ENCODE measurements around the gene WDFY4.

WDFY4 gene

DNA sequence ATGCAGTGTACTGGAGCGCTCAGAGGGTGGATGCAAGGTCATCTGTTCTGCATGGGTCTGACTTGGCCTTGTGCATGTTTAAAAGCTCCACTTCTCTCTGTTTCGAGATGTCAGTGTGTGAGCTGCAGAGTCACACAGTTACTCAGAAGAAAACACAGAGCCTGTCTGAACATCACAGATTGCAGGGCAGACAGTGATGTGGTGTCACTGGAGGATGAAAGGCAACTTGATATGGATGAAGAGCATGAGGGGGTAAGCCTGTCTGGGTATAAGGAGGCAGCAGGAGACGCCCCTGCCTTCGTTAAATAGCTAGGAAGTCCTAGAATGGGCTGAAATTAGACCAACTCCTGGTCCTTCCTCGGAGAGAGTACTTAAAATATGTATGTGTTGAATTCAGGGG lies 322.5 kb downstream of the WDFY4 start:
- no peak for DNase-seq

DNA sequence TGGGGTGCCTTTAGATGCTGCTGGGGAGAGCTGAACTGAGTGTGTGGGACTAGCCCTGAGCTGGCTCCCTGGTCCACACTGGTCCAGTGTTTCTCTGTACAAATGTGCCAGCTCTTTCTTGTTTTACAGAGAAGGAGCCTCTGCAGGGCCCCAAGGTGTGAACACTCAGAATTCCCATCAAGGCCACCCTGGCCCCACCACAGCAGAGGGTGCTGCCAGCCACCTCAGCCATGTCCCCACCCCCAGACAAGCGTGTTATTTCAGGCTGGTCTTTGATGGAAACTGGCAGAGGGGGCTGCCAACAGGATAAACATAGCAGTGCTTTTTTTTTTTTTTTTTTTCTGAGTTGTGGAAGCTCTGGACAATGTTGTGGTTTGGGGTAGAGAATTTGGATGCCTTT lies 323.4 kb downstream of the WDFY4 start:
- no peak for DNase-seq

DNA sequence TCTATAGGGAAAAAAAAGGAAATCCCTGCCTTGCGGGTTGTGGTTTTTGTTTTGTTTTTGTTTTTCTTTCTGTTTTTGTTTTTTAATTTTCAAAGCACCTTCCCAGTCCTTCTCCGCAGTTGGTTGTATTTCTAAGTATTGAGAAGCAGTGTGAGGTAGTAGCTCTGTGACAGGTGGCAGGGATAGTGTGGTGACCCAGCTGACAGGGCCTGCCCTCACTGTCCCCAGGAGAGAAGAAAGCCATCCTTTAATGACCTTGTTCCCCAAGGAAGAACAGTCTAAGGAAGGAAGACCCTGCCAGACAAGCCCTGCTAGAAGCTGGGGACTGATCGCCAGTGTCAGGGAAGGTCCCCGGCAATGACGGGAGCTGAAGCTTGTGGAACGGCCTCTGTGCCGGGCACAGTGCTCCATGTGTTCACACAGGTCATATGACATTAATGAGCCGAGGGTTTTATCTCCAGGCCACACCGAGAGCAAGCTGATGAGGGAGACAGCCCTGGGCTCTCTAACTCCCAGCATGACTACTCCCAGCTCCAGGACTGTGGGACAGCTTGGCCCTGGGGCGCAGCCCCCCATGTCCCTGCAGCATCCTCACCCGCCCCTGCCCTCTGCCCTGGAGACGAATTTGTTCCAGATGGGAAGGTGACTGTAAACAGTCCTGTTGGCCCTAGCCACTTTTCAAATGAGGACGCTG lies 324.0 kb downstream of the WDFY4 start:
- DNase-seq, result no peak

DNA sequence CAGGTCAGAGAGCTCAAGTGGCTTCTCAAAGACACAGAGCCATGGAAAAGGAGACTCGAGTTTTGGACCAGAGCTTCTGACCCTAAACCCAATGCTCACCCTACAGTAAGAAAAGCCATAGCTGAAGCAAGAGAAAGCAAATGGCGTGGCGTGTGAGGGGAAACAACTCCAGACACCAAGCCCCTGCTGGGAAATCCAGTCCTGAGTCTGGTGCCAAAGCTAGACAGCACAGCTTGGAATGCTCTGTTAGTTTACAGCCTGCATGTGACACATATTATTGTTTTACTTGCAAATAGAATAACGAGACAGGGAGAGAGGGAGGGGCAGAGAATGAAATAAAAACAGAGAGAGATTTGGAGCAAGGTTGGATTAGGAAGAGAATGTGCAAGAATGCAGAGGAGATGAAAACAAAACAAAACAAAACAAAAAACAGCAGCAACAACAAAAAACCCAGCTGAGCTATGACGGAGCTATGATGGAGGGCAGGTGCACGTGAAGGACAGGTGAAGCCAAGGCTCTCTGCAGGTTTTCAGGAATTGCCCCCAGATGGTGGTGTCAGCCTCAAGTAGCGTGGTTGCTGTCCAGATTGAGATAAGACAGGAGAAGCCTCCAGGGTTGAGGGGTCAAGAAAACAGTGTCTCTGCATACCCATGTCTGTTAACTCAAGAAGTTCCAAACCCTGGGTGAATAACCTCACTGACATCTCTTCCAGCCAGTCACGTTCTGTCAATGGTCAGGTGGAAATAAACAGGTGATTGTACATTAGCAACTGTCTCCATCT lies 324.7 kb downstream of the WDFY4 start:
- DNase-seq, result no peak

DNA sequence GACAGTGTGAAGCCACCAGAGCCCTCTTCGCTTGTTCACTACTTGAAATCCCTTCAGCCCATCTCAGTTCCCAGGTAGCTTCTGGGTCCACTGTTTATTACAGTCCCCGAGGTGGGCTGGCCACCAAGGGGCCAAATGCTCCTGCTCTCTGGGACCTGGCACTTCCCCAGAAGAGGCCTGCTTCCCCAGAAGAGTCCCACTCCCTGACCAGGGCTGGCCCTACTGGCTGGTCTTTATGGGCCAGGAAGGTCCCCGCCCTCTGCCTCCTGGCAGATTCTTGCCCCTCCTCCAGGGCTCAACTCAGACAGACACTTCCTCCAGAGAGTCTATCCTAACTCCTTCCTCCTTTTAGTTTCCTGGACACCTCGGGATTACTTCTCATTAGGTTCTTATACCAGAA lies 325.6 kb downstream of the WDFY4 start:
- no peak for DNase-seq

DNA sequence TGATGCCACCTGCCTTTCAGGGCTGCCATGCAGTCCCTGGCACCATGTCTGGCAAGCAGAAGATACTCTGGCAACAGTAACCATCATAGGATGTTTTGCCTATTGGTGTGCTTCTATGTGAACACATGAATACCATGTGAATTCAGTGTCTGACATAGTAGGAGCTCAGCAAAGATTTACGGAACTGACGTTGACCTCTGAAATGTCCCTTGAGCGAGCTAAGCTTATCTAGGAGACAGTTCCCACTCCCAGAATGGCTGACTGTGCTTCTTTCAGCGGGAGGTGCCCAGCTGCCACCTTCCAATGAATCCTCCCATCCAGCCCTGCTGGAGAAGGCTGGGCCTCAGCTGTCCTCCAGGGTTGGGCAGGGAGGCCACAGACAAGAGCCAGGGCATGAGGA lies 326.2 kb downstream of the WDFY4 start:
- no peak for DNase-seq

DNA sequence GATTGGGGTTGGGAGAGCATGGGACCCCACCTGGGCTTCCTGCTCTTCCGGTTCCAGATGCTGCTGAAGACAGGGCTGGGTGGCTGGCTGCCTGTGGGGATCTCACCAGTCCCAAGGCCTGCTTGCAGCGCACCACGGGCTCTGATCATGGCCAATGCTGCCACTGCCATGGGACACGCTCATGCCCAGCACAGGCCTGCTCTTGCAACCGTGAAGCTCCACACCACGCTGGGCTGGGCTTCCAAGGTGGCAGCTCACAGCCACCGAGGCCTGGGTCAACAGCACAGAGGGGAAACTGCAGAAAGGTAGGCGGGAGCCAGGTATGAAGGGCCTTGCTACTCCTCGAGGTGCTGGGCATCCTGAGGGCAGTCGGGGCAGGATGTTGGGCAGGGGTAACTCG lies 327.1 kb downstream of the WDFY4 start:
- no peak for DNase-seq

DNA sequence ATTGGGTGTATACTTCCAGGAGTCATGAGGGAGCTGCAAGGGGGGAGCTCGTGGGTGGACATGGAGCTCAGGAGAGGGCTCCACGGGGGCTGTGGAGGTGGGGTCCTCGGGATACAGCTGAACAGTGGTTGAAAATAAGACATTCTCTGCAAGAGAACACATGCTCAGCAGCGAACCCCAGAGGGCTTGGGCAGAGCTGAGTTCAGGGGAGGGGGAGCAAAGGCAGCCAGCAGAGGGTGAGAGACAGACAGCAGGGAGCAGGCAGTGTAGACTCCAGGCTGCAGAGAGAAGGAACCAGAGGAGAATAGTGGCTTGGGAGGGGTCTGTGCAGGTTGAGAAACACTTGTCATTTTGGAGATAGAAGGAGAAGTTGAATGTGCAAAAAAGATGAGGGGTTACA lies 327.9 kb downstream of the WDFY4 start:
- no peak for DNase-seq

DNA sequence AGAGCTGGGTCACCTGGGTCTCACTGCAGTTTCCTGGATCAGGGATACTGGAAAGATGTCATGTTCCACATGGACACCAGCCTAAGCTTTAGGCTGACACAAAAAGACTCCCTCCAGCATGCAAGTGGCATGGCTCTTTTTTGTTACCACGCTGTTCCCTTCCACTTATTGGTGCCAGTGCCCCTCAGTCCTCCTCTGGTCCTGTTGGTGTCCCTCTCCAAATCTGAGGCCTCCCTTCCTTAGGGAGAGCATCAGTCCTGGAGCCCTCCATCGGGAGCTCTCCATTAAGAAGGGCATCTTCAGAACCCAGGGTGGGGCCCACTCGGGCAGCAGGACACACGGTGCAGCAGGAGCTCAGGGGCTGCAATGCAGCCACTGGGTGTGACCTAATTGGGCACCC lies 331.0 kb downstream of the WDFY4 start:
- no peak for DNase-seq

DNA sequence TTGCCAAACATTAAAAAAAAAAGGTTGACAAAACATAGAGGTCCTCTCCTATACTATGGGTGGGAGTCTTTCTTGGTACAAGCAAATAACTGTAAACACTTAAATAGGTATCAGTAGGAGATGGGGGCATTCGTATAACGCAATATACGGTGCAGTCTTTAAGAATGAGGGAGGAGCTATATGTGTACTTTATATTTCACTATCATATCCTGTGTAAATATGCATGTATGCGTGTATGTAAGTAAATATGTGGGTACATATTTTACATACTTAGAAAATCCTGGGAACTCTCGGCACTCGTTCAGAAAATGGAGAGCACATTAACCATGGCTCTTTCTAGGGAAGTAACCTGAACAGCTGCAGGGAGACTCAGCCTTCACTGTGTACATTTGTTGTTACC lies 337.0 kb downstream of the WDFY4 start:
- no peak for DNase-seq

DNA sequence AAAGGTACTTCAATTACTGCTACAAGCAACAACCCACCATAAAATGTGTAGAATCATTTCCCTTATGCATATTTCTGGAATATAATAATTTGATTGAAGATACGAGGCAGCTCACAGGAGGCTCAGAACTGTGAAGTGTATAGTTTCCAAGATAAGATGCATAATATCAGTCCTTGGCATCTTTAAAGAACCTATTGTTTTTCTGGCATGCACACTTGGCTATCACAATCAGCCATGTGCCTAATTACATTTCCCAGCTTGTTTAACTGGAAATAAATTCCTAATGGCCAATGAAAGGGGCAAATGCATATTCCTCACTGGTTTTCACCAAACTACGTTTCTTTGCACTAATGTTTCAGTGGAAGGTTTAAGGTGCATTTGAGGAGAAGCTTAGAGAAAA lies 338.4 kb downstream of the WDFY4 start:
- DNase-seq, result no peak

DNA sequence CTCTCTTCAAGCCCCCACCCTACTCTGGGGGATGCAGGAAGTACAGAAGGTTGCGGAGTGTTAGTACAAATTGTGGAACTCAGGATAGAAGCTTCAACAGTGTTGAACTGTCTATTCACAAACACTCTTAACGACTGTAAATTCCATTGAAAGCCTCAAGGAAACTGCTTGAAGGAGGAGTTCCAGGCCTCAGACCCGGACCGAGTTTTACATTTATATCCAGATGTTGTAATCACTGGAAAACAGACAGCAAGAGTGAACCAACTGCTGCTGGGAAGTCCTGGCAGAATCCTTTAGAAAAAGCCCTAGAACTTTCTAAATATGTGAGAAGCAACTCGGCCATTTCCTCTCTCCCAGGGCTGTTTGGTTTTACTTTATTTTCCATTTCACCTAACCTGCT lies 339.1 kb downstream of the WDFY4 start:
- no peak for DNase-seq

DNA sequence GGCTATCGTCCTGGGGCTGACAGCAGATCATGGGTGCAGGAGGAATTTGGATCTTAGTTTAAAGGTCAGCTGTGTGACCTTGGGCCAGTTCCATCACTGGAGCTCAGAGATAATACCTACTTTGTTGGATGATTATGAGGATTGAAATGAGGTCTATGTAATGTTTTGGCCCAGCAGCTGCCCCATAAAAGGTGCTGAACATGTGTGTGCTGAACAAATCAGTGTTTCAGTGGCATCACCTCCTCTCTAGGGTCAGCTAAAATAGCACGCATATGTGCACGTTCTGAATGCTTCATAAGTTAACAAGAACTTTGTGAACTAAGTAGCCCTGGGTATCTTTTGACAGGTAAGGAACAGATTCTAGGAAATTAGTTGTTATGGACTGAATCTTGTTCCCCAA lies 339.8 kb downstream of the WDFY4 start:
- DNase-seq, result no peak

DNA sequence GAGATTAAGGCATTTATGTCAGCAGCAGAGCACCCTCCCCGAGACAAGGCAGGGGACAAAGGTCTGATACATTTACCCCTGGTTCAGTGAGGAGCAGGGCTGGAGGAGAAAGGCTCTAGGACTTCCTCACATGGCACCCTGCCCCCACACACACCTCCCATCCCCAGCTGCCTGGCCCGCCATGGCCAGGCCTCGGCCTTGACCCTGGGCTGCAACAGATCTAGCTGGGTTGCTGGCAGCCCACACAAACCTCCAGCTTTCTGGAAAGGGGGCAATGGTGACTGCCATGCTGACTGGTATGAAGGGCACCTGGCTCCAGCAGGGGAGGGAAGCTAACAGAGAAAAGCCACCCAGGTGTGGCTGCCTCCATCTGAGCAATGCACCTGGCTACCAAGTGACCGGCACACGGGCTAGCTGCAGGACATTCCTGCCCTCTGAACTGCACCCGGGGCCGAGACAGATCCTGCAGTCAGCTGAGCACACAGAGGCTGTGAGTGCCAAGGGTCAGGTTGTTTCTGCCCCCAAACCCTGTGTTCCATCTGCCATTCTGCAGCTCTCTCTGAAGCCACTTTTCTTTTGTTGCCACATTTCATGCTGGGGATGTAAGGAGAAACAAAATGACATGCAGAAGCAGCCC lies 340.8 kb downstream of the WDFY4 start:
- no peak for DNase-seq

DNA sequence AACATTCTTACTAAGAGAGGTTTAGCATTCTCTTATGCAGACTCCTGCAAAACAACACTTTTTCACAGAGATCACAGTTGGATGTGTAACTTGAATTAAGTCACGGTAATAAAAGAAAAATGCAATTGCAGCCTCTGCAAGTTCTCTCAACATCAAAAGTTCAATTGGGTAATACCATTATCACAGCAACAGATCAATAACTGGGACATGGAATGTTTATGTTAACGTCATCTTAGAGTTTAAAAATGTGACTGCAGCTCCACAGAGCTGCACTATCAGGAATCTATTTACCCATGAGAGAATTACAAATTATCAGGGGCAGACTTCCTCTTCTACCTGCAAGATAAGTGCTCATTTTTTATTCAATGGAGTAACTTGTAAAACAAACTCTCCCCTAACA lies 344.0 kb downstream of the WDFY4 start:
- no peak for DNase-seq

DNA sequence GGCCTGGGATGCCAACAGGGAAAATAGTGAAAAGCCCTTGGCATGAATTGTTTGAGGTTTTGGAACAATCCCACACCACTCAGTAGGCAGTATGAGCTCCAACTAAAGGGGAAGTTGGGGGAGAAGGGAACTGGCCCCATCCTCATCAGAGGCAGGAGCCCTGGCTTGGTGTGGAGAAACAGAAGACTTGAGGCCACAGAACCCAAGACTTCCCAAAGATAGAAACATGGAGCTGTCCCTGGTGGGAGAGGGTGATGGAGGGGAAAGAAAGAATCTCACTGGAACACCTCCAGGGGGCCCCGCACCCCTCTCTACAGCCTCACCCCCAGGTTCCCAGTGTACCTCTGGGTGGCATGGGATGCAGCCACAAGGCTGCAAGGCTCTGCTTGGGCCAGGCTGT lies 345.0 kb downstream of the WDFY4 start:
- no peak for DNase-seq
